ENCODE measurements around the gene FRMD6.

FRMD6 gene

GRCh38 chr14:51651388-51652167 is at the start of gene FRMD6:
Gene FRMD6, plus strand, starts transcription at chr14:51651910. Its CDS starts 37,927 bp downstream, at chr14:51689837.
- DNase-seq: peak; percentile 91

DNA sequence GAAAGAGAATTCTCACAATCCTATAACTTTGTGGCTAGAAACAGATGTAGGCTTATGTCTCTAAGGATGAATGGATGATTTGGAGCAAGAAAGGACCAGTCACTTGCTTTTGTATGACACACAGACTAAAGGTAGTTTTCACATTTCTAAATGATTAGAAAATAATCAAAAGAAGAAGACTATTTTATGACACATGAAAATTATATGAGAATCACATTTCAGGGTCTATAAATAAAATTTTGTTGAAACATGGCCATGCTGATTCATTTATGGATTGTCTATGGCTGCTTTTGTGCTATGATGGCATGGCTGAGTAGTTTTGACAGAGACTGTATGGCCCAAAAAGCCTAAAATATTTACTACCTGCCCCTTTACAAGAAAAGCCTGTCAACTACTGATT is 49.4 kb upstream of the FRMD6 start:
- no peak for DNase-seq

- DNase-seq: no peak
Observed at GRCh38 chr14:51603495-51603894, 48.2 kb upstream of the FRMD6 start.

- DNase-seq: no peak
Observed at GRCh38 chr14:51604073-51604472, 47.6 kb upstream of the FRMD6 start.

- no peak for DNase-seq
Observed at GRCh38 chr14:51605575-51605974, 46.1 kb upstream of the FRMD6 start.

DNA sequence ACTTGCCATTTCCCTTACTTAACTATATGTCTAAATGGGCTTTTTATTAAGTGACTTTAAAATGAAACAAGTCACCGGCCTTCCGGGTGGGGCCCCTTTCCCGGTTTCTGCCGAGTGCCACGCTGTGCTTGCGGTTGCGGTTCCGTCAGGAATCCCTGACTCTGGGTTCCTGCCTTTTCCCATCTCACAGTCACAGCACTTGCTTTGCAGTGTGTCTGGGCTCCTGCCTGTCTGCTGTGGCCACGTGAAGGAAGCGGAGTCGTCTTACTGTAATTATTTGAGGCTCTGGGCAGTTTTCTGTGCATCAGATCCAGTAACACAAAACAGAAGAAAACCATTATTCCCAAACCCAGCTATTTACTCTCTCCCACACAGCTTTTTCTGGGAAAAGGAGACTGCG is 44.0 kb upstream of the FRMD6 start:
- DNase-seq: no peak

GRCh38 chr14:51609251-51609954 is 42.3 kb upstream of the FRMD6 start:
- DNase-seq: no peak

DNA sequence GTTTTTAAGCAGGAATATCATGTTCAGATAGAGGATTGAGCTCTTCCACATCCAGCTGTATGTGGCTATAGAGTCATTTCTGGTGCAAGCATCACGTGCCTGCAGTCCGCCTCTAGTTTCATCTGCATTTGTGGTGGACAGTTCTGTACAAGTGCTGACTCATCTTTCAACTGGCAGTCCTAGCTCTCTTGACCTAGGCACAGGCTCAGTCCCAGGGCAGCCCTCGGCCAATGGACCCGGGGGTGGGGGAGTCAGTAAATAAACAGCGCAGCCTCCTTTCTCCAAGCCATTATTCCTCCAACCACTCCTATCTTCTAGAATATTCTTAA is 41.8 kb upstream of the FRMD6 start:
- peak; percentile 3 for DNase-seq

DNA sequence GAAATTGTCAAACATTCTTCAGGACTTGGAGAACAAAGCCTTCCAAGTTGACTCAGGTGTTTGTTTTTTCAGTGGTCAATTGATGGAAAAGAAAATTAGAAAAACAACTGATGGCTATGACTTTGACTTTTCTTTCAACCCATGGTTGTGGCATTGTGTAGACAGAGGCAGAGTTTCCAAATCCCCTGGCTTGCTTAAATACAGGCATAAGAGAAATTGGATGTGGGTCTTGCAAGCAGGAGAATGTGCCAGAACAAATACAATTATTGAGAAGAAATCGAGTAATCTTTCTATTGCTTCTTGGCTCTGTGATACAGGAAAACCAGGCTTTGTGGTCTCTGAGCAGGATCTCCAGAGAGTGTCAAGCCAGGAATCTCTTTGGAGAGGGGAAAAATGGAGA is 40.9 kb upstream of the FRMD6 start:
- no peak for DNase-seq

GRCh38 chr14:51612449-51612848 is 39.3 kb upstream of the FRMD6 start:
- DNase-seq: no peak

DNA sequence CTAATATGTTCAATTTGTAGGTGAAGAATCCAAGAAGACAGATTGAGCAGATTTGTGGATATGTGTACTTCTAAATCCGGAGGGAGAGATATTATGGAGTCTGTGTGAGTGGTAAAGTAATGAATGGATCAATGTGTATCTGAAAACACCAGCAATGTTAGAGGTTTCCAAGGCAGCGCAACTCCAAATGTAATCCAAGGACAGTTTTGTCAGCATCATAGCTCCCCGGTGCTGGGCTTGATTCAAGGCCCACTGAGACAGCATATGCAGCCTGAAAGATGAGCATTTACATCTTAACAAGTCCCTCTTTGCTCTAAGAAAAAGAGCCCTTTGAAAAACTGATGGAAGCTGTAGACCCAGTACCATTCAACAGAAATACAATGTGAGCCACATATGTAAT is 38.3 kb upstream of the FRMD6 start:
- DNase-seq: no peak

DNA sequence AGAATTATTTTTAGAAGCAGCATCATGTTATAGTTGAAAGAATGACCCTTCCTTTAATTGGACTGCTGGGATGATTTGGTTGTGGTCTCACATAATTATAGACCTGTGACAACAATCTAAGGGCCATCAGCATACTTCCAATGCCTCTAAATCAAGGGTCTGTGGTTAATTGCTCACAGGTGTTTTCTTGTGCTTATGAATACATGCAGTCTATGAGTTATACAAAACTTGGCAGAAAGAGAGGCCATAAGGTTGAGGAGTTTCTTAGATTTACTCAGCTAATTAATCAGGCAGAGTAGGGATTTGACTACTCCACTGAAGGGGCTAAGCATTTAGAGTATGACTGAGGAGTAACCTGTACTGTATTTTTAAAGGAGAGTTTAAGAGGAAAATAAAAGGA is 37.0 kb upstream of the FRMD6 start:
- DNase-seq: no peak

DNA sequence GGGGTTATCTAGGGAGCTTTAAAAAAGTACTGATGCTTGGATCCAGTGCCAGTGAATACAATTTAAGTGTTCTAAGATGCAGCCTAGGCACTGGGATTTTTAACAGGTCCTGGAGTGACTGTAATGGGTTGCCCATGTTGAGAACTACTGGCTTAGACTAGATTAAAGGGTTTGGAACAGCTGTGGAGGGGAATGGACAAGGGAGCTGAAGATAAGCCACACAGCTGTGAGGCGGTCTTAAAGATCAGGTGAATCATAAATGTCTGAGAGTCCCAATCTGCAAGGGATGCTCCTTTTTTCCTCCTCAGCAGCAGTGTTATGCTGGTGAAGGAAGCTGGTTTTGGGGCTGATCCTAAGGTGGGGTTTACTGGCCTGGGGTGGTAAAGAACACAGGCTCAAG is 35.5 kb upstream of the FRMD6 start:
- no peak for DNase-seq

DNA sequence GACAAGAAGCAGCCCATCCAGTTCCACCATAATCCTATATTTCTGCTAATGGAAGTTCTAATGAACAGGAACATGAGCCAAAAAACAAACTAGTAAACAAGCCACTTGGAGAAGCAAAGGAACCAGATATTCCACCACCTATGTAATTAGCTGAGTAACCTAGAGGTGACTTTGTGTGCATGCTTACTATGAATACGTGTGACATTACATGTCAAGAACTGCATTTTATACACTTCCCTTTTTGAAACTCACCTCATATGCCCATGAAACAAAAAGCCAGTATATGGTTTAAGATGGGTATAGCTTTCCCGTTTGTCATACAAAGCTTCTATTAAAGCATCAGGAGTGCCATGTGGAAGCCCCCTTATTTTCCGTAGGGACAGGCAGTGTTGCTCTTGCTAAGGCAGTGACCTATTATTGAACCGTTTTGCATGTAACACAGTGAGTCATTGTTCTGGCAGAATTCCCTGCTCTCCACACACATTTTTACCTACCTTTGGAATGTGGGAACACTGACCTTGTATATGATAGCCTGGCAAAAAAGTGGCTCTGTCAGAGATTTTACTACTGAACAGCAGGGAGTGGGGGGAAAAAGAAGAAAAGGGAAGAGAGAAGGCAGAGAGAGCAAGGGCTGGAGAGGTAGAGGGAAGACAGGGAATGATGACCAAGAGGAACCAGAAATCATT is 34.8 kb upstream of the FRMD6 start:
- DNase-seq: peak; percentile 2

DNA sequence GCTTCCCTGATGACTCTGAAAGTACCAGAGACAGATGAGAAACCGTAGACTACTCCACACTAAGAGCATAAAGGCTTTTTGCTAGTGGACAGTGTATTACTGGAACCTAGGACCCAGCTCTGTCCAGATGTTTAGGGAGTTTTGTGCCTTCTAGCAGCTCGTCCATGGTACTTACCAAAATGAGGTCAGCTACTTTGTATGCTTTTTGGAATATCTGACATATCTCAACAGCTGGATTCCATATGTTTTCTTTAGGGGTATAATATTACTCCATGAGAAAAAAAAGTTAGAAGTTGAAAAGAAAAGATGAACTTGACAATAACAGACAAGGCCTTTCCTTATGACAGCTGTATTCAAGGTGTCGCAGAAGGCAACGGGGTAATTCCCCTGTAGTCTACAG is 32.1 kb upstream of the FRMD6 start:
- DNase-seq: no peak

GRCh38 chr14:51620056-51620455 is 31.7 kb upstream of the FRMD6 start:
- no peak for DNase-seq

DNA sequence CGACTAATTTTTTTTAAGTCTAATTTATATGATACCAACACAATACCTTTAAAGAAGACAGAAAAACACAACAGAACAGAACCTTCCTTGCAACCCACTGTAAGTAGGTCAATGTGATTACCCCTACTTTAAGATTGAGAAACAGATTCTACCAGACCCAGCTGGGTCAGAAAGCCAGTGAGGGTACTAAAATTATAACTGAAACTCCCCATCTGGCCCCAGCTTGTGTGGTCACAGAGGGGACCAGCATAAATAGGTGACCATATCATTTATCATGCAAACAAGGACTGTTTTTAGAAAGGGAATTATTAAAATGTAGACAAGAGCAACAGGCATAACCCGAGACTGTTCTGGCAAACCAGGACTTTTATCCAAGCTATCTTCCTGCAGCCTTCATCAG is 30.1 kb upstream of the FRMD6 start:
- no peak for DNase-seq

GRCh38 chr14:51622376-51622775 is 29.3 kb upstream of the FRMD6 start:
- DNase-seq: no peak

GRCh38 chr14:51624955-51625569 is 26.6 kb upstream of the FRMD6 start:
- DNase-seq: no peak

GRCh38 chr14:51626185-51626584 is 25.5 kb upstream of the FRMD6 start:
- no peak for DNase-seq

GRCh38 chr14:51626788-51627187 is 24.9 kb upstream of the FRMD6 start:
- DNase-seq: no peak

- DNase-seq: peak; percentile 17
Observed at GRCh38 chr14:51627313-51627712, 24.4 kb upstream of the FRMD6 start.

GRCh38 chr14:51628238-51628637 is 23.5 kb upstream of the FRMD6 start:
- DNase-seq: no peak

DNA sequence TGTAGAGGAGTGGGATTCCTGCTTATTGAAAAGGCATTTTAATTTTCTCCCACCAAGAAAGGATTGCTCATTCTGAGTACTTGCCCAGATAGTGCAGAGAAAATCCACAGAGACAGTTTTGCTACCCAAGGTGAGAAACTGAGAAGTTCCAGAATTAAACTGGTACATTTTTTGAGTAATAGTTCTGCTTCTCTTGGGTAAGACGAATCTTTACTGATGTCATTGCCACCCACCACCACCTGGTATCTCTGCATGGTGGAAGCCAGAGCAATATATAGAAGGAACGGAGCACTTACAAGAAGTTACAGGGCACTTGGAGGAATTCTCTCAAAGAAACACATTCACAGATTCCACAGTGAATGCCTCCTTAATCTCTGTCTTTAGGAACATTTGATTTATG is 20.7 kb upstream of the FRMD6 start:
- no peak for DNase-seq

Data from DMS53 (cell line).